Cerebellar nuclear complex (tissue), 1 donor: ENCODE measurements around the gene RERE.
"Not testable (repeated sequence)": the region's sequence is repeated elsewhere in the genome, so short reads cannot be mapped to it uniquely, and the experiment has no call there.

Source experiments
- DNase-seq, 2 experiments: peaks; one replicate each; lab custom pipeline; 2025; lab: John Stamatoyannopoulos, UW

RERE gene

DNA sequence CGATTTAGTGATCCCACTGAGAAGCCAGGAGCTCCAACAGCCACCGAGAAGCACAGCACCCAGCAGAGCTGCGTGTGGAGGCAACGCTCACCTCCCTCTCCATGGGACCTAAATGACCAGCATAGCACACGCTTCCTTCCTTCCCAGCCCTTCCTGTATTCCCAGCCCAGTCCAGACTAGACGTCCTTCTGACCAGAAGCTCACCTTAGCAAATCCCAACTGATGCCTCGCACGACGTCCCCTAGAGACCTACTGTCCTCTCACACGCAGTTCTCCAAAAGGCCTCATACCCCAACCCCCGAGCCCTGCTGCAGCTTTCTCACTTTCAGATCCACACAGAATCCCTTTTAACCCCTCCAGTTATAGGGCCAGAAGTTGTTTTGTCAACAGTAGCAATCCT, 367.1 kb downstream of the RERE start:
- no peak for DNase-seq

DNA sequence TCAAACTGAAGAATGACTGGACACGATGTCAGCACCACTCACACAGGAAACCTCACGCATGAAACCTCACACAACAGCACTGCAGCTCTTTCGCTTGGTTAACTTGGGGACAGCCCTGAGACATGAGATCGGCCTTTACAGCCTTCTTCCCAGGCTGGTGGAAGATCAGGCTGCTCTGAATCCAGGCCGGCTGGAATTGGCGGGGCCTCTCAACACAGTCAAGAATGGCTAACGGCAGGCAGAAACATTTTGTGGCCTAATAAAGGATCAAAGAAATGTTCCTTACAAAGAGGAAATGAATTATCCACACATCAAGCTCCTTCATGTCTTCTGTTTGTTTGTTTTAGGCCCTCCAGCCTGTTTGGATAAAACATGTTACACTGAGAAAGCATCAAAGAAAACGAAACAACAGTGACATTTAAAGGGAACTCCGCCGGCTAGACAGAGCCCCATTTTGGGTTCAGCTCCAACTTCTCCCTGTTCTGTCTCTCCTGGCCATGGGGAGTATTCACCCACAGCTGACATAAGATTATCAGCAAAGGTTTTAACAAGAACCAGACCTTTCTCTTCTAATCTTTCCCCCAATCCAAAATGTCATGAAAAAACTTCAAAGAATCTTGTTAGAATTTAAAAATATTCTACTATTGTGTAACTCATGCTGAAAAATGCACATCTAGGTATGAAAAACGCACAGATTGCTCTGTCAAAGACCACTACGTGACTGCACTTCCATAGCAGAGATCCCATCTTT, 368.4 kb downstream of the RERE start:
- no peak for DNase-seq

DNA sequence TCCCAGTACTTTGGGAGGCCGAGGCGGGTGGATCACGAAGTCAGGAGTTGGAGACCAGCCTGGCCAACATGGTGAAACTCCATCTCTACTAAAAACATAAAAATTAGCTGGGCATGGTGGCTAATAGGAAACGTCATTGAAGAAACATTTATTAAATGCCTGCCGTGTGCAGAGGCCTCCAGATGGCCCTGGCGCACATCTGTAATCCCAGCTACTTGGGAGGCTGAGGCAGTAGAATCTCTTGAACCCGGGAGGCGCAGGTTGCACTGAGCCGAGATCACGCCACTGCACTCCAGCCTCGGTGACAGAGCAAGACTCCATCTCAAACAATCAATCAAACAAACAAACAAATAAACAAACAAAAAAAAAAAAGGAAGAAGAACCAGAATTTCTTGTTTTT, 368.9 kb downstream of the RERE start:
- not testable (repeated sequence) for DNase-seq

DNA sequence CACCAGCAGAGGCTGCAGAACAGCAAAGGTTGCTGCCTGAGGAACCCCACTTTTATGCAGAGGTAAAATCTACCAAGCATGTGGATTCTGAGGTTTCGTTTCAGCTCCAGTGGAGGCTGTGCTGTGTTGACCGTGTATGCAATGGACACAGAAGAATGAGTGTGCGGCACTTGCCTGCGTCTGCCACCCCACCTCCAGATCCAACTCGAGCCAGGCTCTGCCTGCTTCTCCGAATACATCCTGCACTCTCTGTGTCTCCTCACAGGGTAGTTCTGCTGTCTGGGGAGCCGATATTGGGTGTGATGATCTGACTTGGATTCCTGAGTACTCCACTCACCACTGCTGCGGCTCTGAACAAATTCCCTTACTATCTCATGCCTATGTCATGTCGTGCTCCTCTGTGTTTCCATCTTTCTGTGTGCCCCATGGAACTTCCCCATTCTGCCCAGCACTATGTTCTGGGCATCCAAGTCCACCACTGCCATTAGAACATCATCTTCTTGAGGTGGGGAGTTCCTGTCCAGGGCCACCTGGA, 369.8 kb downstream of the RERE start:
- no peak for DNase-seq

DNA sequence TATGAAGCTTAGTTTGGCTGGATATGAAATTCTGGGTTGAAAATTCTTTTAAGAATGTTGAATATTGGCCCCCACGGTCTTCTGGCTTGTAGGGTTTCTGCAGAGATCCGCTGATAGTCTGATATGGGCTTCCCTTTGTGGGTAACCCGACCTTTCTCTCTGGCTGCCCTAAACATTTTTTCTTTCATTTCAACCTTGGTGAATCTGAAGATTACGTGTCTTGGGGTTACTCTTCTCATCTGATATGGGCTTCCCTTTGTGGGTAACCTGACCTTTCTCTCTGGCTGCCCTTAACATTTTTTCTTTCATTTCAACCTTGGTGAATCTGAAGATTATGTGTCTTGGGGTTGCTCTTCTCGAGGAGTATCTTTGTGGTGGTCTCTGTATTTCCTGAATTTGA, 371.3 kb downstream of the RERE start:
- not testable (repeated sequence) for DNase-seq

DNA sequence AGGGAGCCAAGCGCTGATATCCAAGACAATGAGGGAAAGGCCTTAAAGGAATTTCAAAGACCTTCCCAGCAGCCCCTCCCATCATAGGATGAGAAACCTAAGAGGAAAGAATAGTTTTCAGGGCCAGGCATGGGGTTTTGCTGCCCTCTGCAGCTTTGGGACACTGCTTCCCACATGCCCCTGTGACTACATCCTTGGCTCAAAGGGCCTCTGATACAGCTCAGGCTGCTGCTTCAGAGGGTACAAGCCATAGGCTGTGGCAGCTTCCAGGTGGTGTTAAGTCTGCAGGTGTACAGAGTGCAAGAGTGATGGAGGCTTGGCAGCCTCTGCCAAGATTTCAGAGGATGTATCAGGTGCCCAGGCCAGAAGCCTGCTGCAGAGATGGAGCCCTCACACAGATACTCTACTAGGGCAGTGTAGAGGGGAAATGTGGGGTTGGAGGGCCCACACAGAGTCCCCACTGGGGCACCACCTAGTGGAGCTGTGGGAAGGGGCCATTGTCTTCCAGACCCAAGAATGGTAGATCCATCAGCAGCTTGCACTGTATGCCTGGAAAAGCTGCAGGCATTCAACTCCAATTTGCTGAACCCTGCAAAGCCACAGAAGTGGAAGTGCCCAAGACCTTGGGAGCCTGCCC, 373.8 kb downstream of the RERE start:
- no peak for DNase-seq

DNA sequence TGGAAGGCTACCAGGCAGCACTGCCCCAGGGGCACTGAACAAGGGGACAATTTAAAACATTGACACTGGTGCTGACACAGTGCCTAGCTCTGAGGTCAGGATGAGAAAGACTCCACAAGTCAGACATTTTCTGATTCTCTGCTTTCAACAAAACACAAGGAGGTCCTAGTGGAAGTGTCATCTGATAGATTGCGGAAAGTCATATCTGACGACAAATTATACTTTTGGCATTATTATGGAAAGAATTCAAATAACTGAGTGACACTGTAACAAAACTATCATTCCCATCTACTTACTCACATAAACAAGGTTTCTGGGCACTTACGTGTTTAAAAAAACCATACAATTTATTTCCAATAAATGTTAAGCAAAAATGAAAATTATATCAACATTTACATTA, 376.0 kb downstream of the RERE start:
- no peak for DNase-seq

DNA sequence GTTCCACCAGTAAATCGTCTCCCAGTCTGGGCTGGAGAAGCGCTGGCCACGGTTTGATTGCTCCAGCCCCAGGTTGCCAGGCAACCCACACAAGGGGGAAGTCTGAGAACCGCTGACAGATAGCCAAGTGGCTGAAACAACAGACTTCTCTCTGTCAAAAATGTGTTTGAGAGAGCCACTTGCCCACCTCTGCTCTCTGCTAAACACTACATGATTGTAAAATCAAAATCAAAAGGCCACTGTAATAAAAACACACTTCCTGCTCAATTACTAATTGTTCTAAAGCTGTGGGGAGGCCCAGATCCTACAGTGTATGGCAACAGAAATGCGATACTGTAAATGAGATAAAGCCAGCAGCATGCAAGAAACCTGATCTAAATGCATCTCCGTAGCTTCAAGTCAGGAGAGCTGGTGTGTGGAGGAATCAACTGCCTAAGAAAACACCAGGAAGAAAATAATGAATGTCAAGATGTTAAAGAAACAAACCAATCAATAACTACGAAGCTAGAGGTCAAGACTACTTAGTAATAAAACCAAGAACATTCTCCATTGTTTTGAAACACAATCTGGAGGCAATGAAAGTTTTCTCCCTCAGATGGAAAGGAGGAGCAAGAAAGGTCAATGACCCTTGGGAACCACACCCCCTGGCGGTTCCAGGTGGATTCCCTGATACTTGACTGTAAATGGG, 378.3 kb downstream of the RERE start:
- peak; percentile 48 to 79 for DNase-seq

DNA sequence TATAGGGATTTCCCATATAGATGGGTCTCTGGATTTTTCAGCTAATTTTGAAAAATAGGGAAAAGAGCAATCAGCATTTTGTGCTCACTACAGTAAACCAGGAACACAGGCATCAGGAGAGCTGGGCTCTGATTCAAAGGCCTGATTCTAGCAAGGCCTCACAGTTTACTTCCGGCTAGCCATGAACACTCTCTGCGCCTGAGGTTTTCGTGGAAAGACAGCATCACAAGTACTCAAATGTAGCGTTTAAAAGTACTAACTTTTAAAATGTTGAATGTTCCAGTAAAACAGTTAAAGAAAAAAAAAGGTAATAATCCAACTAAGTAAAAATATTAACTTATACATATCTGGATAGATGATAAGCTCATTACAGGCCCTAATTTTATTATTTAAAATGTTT, 379.0 kb downstream of the RERE start:
- no peak for DNase-seq

DNA sequence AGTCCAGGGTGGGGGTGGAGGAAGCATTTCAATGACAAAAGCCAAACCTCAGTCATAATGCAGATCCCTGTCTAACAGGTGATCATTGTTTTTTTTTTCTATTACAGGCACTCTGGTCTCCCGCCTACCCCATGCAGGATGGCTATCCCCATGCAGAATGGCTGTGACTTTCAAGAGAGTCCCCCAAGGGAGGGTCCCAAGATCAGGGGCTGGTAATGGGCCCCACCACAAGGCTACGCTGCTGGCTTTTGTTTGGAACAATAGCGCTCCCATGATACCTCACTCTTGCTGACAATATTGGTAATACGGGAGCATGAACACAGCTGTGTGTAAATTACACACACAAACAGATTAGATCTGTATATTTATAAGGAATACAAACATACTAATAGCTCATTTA, 380.1 kb downstream of the RERE start:
- no peak for DNase-seq

DNA sequence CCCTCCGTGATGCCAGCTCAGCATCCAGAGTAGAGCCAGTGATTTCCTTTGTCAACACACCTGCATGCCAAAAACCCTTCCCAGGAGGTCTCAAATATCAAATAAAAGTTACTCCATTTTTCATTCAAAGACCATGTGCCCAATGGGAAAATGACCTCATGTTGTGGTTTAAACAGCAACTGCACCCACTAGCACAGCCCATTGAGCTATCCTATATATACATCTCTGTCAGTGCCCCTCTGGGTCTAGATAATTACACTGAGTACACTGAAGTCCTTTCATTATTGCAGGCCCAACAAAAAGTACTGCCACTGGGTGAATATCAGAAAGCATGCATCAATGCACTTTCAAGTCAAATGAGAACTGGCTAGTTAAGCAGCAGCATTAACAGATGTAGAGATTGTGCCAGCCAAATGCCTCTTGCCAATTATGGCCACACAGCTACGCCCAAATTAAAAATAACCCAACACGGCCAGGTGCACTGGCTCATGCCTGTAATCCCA, 381.8 kb downstream of the RERE start:
- no peak for DNase-seq

DNA sequence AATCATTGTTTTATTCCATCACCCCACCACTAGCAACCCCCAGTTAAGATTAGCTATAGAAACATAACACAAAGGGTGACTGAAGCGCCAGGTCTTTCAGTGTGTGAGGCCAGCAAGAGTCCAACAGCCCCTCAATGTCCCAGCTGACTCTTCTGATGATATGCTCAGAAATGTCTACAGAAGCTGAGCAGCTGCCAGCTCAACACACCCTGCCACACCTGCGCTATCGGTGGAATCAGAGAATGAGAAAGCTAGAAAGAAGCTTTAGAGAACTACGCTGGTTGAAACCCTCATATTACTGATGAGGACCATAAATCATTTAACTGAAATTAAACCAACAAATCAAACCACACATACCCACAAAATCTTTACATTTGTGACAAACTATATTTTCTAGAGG, 383.3 kb downstream of the RERE start:
- DNase-seq, result no peak

DNA sequence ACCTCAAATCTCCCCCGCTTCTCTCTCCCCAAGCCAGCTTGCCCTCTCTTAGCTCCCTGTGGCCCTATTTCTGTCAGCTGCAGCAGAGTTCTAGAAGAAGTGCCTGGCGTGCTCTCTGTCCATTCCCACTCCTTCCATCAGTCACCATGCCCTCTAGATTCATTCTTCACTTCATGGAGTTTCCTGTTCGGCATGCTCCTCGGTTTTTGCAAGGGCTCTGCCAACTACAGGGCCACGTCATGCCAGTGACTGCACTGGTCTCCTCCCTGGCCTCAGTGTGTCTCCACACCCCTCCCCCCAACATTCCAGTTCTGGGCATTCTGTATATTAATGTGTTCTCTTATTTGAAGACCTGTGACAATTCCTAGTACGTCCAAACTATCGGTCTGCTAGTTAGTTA, 385.7 kb downstream of the RERE start:
- DNase-seq, result no peak

DNA sequence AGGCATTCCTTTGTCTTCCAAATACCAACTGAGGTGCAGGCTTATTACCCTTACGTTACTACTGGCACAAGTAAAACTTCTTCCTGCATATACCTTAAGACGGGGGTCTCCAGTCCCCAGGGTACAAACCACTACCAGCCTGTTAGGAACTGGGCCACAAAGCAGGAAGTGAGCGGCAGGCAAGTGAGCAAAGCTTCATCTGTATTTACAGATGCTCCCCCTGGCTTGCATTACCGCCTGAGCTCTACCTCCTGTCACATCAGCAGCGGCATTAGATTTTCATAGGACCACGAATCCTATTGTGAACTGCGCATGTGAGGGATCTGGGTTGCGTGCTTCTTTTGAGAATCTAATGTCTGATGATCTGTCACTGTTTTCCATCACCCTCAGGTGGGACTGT, 386.4 kb downstream of the RERE start:
- no peak for DNase-seq

DNA sequence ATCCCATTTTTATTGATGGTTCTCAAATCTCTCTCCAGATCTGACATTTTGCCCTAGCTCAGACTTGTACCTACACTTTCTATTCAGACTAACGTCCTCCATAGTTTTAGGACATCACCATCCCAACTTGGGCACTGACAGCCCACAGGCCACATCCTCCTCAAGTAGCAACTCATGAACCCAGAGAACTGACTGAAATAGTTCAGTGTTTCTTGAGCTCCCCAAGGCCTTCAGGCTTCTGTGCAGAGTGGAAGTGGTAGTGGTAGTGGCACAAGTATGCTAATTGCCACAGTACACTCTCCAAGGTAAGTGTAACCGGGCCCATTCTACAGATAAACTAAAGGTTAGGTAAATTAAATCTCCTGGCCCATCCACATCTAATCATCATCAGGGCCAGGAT, 387.0 kb downstream of the RERE start:
- no peak for DNase-seq

DNA sequence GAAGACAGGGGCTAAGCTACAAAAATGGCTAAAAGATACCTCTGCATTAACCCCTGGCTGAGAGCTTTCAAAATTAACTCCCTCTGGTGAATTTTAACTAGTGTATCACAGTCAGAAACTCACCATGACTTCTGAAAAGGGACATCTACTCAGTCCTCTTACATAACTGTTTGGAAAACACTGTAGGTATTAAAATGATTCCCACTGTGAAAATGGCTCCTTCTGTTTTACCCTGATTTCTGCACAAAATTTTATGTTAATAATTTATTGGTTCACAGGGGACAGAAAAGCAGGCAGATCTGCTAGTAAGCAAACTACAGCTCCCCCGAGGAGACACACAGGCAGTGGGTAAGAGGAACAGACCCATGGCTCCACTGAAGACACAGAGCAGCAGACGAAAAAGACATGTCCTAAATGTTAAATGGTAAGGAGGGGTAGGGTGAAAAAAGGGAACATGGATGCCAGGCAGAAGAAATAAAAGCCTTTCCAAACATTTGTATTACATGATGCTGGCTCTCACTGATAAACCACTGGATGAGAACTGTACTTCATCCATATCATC, 387.8 kb downstream of the RERE start:
- peak in 1 of 2 experiments; percentile 11 for DNase-seq

DNA sequence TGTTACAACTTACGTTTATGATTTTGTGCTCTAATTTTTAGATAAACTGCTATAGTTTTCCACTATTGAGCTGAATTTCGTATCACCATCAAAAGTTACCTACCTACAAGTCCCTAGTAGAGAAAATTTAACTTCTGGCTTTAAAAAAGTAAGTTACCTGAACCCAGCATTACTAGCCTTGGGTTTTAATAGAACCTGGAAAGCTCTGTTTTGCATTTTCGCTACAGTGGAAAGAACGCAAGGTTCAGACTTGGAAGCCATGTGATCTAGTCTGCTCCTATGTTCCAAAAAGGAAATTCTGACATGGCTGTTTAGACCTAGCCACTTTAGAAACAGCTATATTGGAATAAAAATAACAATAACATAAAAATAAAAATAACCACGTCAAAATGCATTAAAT, 389.0 kb downstream of the RERE start:
- no peak for DNase-seq

DNA sequence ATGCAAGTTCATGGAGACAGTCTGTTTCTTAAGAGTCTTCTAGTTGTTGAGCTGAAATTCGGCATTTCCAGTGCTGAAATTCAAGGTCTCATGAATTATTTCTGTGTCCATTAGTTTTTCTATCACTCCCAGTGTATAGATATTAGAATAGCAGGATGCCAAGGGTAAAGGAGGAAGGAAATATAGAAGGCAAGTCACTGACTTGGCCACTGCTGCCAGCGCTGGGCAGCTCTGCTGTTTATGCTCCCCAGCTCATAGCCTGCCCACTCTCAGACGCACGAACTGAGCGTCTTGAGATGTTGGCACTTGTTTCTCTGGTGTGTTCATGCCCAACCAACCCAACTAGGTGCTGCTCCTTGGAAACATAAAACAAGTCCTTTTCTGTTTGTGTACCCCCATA, 389.5 kb downstream of the RERE start:
- no peak for DNase-seq

DNA sequence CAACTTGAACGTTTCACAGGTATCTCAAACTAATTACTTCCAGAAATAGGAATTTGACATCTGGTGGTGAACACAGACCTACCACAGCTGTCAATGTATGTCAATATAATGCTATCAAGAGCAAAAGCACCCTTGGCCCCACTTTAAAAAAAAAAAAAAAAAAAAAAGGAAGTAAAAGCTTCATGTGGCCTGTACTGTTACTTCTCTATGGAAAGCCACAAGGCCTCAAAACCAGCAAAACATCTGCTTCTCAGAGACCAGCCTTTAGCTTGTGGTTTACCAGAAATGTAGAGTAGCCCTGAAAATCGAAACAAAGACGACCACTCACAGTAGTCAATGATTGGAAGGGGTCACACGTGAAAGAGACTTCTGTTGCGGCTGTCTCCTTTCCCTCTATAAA, 389.9 kb downstream of the RERE start:
- DNase-seq, result no peak

DNA sequence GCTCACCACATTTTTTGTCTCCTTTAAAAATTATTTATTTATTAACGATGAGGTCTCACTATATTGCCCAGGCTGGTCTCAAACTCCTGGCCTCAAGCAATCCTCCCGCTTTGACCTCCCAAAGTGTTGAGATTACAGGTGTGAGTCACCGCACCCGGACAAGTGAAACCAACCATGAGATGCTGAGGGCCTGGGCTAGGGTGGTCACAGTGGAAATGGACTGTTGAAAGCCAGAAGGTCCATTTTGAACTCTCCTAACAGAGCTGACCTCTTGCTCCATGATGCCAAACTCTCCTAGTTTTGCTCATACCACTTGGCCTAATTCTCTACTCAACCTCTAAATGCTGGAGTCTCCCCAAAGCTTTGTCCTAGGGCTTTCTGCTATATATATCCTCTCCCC, 390.4 kb downstream of the RERE start:
- DNase-seq, result no peak

DNA sequence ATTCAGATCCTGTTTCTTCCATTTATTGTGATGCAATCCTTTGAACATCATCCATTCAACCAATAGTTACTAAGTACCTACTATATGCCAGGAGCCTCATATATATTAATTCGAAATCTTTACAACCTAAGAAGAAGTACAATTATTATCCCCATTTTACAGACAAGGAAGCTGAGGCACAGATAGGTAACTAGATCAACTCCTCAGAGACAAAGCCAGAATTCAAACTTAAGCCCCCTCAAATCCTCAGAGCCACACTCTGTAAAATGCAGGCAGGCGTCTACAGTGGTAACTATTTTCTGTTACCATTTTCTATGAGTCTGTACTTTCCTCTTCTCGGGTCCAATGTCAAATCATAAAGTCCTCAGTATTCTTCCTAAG, 391.7 kb downstream of the RERE start:
- DNase-seq, result no peak

DNA sequence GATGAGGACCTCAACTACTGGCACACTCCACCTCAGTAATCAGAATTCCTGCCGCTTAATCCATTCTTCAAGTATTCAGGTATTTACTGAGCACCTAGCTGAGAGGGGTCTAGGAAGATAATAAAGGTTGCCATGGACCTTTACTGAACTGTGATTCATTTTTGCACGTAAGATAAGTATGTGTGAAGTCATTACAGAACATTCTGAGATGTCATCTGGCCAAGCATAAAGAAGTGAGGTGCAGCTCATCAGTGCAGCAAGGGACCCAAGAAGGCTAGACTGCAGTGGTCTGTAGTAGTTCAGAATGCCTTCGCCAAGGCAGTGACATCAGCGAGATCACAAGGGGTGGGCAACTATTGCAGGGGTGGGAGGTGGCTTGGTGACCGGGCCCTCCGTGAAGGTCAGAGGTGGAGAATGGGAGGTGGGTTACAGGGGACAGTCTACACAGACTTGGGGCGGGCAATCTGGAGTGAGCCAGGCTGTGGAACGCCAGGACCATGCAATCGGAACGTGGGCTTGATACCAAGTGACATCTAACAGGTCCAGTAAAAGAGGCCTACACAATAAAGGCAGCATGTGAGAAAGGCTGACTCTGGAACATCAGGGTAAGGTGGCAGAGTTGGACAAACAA, 392.2 kb downstream of the RERE start:
- DNase-seq, result no peak
